Measurements from ENCODE around the gene ARHGAP22.
"Not testable (repeated sequence)": the region's sequence is repeated elsewhere in the genome, so short reads cannot be mapped to it uniquely, and the experiment has no call there.

ARHGAP22 gene, protein sequence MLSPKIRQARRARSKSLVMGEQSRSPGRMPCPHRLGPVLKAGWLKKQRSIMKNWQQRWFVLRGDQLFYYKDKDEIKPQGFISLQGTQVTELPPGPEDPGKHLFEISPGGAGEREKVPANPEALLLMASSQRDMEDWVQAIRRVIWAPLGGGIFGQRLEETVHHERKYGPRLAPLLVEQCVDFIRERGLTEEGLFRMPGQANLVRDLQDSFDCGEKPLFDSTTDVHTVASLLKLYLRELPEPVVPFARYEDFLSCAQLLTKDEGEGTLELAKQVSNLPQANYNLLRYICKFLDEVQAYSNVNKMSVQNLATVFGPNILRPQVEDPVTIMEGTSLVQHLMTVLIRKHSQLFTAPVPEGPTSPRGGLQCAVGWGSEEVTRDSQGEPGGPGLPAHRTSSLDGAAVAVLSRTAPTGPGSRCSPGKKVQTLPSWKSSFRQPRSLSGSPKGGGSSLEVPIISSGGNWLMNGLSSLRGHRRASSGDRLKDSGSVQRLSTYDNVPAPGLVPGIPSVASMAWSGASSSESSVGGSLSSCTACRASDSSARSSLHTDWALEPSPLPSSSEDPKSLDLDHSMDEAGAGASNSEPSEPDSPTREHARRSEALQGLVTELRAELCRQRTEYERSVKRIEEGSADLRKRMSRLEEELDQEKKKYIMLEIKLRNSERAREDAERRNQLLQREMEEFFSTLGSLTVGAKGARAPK

GRCh38 chr10:48604991-48605508 is at the start of gene ARHGAP22:
ARHGAP22 (minus strand) TSS chr10:48605073; CDS start chr10:48604796, 277 bp downstream.
- peak; percentile 11 for DNase-seq

- DNase-seq: no peak
Observed at GRCh38 chr10:48653944-48654698, 49.2 kb upstream of the ARHGAP22 start.

DNA sequence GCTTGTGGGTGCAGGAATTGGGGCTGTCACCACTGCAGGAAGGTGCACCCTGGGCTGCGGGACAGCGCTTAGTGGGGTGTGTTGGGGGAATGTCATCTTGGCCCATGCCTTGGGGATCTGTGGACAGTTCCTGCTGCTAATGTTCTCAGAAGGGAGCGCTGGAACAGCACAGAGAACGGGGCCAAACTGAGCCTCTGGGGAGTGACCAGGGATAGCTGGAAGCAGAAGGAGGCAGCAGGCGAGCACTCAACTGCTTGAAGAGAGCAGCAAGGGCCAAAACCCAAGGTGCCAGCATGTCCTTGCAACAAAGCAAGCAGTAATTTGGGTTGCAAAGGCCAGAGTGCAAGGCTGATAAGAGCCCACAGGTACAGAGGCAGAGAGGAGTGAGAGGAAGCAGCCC is 48.5 kb upstream of the ARHGAP22 start:
- DNase-seq: no peak

DNA sequence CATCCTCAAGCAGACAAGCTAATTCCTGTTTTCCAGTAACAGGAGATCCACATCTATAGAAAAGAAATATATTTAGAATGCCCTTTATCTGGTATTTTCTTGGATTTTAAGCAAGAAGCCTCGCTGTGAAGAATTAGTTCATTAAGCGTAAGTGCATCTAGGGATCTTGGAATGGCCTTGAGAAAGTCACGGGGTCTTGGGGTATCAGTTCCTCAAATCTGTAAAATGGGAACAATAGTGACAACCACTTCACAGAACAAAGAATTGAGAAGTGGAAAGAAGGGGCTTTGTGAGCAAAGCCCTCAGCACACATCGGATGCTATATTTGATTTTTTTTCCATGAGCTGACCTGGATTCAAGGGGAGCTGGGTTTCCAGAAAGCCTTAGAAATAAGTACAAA is 47.5 kb upstream of the ARHGAP22 start:
- no peak for DNase-seq

DNA sequence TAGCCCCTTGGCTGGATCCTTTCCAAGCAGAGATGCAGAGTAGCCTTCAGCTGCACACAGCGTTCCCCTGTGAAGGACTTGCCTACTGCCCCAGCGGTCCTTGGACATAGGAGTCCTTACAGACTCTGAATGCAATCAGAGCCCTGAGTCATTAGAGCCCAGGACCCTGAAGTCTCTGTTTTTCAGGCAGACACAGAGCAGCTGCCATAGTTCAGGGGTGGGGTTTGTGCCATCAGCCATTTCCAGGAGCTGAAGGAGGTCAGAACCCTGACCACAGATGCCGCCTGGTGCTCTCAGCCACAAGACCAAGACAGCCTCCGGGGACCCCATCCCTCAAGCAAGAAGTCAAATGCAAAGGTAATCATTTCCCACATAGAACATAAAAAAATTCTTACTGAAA is 47.0 kb upstream of the ARHGAP22 start:
- DNase-seq: no peak

DNA sequence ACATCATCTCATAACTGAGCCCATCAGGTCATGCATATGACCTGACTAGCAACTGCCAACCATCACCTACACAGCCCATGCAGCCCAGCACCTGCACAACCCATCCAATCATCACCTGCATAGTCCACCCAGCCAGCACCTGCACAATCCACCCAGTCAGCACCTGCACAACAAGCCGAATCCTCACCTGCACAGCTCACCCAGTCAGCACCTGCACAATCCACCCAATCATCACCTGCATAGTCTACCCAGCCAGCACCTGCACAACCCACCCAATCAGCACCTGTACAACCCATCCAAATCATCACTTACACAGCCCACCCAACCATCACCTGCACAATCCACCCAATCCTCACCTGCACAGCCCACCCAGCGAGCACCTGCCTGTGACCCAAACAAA is 46.4 kb upstream of the ARHGAP22 start:
- no peak for DNase-seq

DNA sequence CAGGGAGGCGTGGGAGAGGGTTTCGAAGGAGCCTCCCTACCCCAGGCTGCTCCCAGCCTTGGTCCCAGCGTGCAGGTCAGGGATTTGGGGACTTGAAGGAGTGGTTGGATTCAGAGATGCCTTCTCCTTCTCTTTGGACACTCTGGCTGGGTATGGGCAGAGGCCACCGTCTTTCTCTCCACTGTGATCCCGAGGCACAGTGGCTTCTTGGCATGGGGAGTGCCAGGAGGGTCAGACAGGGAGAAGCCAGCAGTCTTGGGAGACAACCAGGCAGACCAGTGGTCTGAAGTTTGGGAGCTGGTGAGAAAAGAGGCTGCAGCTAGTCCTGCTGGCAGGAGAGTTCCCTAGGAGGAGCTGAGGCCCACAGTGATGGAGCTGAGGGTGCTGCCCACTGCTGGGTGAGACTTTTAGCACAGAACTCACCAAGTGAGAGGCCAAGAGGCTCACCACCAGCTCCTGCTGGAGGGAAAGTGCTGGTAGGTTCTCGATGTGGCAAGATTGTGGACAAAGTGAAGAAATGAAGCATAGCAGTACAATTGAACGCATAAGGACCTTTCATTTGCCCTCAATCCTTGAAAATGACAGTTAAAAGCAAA is 44.6 kb upstream of the ARHGAP22 start:
- DNase-seq: no peak

GRCh38 chr10:48648172-48648942 is 43.5 kb upstream of the ARHGAP22 start:
- DNase-seq: no peak

GRCh38 chr10:48647073-48647472 is 42.2 kb upstream of the ARHGAP22 start:
- not testable (repeated sequence) for DNase-seq

GRCh38 chr10:48645600-48645999 is 40.7 kb upstream of the ARHGAP22 start:
- no peak for DNase-seq

DNA sequence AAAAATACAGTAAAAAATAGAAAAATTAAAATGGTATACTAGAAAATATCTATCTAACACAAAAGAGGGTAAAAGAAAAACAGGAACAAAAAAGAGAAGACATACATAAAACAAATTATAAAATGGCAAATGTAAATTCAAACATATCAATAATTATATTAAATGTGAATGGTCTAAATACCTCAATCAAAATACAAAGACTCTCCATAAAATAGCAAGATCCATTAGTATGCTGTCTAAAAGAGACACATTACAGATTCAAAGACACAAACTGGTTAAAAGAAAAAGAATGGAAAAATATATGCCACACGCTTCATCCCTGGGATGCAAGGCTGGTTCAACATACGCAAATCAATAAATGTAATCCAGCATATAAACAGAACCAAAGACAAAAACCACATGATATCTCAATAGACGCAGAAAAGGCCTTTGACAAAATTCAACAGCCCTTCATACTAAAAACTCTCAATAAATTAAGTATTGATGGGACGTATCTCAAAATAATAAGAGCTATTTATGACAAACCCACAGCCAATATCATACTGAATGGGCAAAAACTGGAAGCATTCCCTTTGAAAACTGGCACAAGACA is 36.3 kb upstream of the ARHGAP22 start:
- not testable (repeated sequence) for DNase-seq

DNA sequence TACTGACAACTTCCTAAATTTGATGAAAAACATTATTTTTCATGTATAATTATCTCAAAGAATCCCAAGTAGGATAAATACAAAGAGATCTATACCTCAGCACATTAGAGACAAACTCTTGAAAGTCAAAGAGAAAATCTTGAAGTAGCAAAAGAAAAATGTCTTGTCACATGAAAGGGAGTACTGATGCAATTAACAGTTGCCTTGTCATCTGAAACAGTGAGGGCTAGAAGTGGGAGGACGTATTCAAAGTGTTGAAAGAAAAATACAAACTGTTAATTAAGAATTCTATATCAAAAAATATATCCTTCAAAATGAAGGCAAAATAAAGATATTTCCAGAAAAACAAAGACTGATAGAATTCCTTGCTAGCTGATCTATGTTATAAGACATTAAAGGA is 35.5 kb upstream of the ARHGAP22 start:
- no peak for DNase-seq

DNA sequence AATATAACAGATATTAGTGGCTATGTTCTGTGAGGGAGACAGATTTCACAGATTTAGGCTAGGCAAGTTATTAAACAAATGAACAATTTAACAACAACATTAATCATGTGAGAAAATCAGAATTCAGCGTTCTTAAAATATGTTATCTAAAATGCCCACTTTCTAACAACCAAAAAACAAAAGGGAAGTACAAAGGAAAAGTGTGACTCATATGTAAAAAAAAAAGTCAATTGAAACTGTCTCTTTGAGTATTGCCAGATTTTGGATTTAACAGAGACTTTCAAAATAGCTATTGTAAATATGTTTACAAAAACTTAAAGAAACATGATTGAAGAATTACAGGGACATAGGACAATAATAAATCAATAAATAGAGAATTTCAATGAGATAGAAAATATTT is 34.8 kb upstream of the ARHGAP22 start:
- no peak for DNase-seq

DNA sequence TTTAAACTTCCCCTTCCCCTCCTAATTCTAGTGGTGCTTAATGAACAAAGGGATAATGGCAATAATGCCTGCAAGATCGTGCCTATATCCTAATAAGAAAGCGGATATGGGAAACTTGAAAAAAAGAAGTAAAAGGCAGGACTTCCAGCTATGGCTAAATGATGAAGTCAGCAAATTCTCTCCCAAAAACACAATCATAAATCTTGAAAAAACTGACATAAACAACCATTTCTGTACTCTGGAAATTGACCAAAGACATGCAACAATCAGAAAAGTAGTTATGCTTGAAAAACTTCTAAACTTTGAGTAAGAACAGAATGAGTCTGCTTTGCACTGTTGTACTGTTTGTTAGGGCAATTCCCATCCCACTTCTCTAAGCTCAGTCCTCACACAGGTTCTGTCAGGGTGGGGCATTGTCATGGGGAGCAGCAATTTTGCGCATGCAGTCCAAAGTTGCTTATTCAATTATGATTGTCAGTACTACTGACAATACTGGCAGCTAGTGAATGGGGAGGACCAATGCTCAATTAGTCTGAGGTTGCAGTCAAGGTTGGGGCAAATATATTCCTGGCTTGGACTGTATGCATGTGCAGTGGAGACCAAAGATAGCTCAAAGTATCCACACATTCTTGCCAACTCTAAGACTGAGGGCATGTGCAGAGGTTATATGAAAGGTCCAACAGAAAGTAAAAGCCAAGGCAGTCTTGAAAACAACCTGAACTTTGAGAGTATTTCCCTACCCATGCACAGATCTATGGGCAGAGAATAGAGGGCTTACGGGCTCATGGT is 34.1 kb upstream of the ARHGAP22 start:
- DNase-seq: no peak

GRCh38 chr10:48638158-48638557 is 33.3 kb upstream of the ARHGAP22 start:
- DNase-seq: no peak

DNA sequence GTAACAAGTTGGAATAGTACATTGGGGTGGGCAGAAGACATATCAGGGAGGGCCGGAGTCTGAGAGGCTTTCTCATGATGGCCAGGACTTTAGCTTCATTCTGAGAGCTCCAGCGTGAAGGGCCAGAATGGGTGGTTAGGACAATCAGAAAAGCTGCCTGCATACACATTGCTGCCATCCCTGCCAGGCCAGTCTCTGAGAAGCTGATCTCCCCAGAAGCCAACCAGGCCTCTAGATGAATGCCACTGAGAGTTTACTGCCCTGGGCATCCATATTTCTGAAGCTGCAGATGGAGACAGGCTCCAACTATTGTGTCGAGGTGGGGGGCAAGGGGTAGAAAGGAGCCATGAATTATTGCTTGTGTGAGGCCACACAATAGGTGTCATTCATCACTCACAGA is 32.0 kb upstream of the ARHGAP22 start:
- no peak for DNase-seq

DNA sequence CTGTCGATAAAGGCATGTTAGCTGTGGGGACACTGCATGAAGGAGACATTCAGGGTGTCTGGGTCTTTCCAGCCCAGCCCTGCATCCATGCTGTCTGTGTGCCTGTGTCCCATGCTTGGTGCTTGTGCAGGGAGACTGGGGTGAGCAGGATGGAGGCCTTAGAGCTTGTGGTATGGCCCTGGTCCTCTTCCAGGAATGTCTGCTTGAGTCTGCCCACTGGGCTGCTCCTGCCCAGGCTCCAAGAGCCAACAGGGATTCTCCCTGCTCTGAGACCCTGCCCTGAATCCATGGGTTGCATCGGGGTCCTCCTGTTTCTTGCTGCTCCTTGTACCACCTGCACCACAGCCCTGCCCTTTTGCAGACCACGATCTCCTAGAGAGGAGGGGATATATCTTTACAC is 31.4 kb upstream of the ARHGAP22 start:
- no peak for DNase-seq

DNA sequence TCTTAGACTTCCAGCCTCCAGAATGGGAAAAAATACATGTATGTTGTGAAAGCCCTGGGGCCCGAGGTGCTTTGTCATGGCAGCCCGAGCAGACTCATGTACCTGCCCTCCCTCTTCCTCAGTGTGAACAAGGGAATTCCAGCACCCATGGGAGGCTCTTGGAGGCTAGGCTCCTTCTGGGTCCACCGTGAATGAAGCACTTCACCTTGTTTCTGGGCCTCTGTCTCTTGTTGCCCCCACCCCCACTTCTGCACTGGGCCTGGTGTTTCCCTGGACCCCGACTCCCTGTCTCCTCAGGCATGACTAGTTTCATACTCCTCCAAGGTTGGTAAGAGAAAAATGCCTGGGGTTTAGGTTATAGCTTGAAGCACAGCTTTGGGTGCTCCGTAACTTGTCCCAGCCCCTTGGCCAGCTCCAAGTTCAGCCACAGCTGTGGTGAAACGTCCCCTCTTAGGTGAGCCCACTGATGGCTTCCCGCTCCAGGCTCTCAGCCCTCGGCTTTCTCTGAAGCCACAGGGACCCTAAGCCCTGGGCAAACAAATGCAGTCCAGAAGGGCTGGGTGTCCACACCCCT is 30.2 kb upstream of the ARHGAP22 start:
- DNase-seq: no peak

DNA sequence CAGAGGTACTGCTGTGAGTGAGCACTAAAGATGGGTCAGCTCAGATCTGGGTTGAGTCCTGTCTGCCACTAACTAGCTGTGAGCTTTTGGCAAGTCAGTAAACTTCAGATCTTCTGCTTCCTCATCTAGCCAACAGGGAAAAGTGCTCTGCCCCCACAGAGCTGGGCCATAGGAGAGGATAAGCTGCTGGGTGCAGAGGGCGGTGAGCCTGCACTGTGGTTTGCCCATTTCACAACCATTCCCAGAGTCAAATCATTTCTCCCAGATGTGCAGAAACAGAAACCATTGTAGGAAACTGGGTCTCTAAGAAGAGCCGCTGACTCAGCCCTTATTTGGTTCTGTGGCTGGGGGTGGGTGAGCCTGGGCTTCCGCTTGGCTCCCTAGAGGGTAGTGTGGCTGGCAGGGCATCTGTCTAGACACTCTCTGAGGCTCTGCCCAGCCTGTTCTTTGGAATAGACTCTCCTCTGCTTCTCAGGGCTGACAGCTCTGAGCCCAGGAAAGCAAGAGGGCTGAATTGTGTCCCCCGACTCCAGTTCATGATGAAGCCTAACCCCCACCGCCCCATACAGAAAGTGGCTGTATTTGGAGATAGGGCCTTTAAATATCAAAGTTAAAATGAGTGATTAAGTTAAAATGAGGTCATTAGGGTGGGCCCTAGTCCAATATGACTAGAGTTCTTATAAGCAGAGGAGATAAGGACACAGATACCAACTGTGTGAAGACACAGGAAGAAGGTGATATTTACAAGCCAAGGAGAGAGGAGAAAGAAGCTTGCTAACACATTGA is 29.5 kb upstream of the ARHGAP22 start:
- DNase-seq: peak; percentile 62
